Body of pancreas (tissue), 4 donors: ENCODE measurements around the gene CTNNA2.

ENCODE experiments used
- POLR2A ChIP-seq, 3 donors: fragments of 450-650 bp; IDR thresholded peaks; one replicate each; pipeline ENCODE4 v1.6.1; 2016; ENCODE audit warnings: antibody characterized with exemption in 3 of 3, mild to moderate bottlenecking in 2 of 3
- TF ChIP-seq, protein P1 (sequence below), 7 experiments: fragments of 450-650 bp in 4 of 7; fragments of 200-600 bp in 3 of 7; sonication (generic) in 3 of 7; IDR thresholded peaks; one replicate each; pipeline ENCODE4 v1.5.1; 2016 to 2019; ENCODE audit warnings: antibody characterized with exemption in 7 of 7

DNA sequence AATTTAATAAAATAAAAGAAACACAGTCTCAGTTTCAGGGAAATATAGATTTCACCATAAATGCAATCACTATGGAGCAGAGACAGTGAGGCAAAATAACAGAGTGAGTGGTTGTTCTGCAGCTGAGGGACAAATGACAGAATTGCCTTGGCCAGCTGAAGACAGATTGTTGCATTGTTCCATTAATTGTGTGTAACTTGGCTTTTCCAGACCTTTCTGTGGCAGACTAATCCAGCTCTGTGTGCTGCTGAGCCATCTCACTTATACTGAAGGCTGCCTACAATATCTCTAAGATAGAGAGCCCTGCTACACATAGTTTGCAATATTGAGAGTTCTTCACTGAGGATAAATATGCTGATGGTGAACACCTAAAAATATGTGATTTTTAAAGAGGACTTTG, 780.2 kb downstream of the CTNNA2 start:
- TF ChIP-seq, protein P1, sequence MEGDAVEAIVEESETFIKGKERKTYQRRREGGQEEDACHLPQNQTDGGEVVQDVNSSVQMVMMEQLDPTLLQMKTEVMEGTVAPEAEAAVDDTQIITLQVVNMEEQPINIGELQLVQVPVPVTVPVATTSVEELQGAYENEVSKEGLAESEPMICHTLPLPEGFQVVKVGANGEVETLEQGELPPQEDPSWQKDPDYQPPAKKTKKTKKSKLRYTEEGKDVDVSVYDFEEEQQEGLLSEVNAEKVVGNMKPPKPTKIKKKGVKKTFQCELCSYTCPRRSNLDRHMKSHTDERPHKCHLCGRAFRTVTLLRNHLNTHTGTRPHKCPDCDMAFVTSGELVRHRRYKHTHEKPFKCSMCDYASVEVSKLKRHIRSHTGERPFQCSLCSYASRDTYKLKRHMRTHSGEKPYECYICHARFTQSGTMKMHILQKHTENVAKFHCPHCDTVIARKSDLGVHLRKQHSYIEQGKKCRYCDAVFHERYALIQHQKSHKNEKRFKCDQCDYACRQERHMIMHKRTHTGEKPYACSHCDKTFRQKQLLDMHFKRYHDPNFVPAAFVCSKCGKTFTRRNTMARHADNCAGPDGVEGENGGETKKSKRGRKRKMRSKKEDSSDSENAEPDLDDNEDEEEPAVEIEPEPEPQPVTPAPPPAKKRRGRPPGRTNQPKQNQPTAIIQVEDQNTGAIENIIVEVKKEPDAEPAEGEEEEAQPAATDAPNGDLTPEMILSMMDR (IDR thresholded peaks at IDR 0.05): no peak
- no peak for TF ChIP-seq POLR2A (IDR thresholded peaks at IDR 0.05)
